ENCODE measurements around the gene NDUFV2.

DNA sequence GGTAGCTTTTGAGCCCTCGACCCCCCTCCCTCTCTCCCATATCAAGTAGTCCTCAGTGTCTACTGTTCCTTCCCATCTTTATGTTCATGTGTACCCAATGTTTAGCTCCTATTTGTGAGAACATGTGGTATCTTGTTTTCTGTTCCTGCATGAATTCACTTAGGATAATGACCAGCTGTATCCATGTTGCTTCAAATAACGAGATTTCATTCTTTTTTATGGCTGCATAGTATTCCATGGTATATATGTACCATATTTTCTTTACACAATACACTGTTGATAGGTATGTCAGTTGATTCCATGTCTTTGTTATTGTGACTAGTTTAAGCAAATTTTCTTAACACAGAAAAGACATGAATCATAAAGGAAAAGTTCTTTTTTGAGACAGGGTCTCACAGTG is 16.5 kb upstream of the NDUFV2 start:
- TF ChIP-seq POLR2AphosphoS5 (IDR thresholded peaks at IDR 0.05) = no peak
- TF ChIP-seq, protein P1, sequence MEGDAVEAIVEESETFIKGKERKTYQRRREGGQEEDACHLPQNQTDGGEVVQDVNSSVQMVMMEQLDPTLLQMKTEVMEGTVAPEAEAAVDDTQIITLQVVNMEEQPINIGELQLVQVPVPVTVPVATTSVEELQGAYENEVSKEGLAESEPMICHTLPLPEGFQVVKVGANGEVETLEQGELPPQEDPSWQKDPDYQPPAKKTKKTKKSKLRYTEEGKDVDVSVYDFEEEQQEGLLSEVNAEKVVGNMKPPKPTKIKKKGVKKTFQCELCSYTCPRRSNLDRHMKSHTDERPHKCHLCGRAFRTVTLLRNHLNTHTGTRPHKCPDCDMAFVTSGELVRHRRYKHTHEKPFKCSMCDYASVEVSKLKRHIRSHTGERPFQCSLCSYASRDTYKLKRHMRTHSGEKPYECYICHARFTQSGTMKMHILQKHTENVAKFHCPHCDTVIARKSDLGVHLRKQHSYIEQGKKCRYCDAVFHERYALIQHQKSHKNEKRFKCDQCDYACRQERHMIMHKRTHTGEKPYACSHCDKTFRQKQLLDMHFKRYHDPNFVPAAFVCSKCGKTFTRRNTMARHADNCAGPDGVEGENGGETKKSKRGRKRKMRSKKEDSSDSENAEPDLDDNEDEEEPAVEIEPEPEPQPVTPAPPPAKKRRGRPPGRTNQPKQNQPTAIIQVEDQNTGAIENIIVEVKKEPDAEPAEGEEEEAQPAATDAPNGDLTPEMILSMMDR (IDR thresholded peaks at IDR 0.05) = no peak
